ENCODE data around the gene PSD2.
"Not testable (repeated sequence)": the region's sequence is repeated elsewhere in the genome, so short reads cannot be mapped to it uniquely, and the experiment has no call there.

Gene PSD2

DNA sequence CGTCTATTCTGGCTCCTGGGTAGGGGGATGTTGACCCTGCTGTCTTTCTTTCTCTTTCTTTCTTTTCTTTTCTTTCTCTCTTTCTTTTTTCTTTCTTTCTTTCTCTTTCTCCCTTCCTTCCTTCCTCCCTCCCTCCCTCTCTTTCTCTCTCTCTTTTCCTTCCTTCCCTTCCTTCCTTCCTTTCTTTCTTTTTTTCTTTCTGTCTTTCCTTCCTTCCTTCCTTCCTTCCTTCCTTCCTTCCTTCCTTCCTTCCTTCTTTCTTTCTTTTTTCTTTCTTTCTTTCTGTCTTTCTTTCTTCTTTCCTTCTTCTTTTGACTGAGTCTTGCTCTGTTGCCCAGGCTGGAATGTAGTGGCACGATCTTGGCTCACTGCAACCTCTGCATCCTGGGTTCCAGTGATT is 3.0 kb upstream of the PSD2 start:
- DNase-seq, result not testable (repeated sequence)

DNA sequence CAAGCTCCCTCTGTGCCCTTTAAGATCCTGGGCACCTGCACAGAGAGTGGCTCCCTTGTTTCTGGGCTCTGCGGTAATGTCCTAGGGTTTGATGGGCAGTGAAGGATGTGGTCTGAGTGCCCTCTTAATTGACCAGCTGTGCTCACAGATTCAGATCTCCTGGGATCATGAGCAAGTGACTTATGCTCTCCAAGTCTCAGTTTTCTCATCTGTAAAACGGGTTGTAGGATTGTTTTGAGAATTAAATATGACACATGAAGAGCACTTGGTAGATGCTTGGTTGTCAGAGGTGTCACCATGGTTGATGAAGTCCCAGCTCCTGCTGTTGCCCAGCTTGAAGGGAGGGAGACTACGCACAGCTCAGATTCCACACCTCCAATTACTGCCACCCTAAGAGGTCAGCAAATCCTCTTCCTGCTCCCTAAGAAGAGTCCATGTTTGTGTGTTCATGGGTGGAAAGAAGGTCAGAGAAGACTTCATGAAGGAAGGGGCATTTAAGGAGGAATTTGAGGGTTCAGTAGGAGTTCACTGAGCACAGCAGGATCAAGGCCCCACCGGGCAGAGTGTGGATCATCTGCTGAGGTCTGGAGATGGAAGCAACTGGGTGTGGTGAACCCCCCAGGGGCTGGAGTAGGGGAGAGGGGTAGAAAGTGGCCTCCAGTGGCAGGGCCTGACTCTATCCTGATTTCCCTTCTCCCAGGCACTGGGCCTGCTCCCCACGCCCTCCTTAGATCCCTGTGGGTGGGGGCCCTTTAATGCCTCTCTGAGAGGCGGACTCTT is 1.4 kb upstream of the PSD2 start:
- no peak for DNase-seq

DNA sequence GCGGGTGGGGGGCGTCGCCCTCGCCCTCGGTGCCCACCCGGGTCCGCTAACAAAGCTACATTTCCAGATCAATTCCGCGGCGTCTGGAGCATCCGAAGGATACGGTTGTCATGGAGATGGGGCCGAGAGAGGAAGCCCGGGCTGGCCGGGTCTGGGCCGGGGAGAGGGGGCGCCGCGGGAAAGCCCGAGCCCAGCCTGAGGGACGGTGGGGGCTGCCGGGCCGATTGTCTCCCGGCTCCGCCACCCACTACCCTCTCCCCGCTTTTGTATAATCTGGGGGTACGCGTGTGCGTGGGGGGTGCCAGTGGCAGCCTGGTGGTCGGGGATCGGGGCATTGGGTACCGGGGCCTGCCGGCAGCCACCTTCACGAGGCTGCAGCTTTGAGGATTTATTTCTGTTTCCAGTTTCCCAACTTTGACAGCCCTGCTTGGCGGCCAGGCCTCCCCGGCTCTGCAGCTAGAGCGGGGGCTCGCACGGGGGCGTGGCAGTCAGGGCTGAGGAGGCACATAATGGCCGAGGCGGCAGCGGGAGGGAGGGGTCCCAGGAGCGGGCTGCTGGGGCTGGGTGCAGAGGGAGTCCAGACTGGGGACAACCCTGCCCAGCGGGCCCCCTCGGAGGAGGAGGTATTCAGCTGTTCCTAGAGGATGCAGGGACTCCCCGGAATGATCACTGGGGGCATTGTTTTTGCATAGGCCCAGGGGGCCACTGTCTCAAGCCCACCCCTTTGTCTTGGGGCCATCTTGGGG is 626 bp downstream of the PSD2 start:
- peak; percentile 17 for DNase-seq

DNA sequence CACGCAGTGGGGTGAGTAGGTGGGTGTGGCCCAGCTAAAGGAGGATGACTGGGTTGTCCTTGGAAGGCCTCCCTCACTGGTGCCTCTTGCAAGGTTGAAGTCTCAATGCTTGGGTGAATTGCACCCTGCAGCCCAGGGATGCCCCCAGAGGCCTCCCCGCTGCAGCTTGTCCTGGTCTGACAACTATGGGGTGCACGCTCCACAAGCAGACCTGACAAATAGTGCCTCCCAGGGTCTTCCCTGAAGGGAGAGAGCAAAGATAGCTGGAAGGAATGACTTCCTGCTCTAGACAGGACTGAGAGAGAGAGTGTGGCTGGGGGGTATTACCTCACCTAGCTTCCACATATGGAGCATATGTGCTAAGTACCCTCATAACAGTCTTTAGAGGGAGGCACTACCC is 1.7 kb downstream of the PSD2 start:
- no peak for DNase-seq

DNA sequence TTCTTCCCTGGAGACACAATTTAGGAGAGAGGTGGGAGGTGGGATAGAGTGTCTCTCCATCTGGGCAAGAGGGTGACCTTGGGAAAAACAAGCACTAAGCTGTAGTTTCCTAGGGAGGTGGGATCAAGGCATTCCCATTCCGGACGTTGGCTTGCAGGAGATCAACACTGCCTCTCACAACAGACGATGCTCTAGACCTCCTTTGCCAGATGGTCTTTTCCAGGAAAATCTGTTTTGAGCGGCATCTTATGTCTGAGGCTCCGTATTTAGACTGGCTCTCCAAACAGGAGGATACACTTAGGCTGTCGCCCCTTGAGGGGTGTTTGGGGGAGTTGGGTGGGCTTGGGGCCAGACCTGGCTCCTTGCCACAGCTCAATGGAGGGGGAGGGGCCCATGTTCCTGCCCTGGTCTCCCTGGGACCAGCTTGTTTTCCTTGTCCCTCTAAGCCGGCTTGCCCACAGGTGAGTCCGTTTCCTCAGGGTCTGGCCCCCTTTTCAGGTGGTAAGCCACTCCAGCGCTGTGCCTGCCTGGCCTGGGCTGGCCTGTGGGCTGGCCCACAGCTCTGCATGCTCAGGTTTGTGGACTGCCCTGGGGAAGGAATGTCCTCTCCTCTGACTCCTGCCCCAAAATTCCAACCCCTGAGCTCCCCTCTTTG is 2.4 kb downstream of the PSD2 start:
- DNase-seq, result peak; percentile 76

DNA sequence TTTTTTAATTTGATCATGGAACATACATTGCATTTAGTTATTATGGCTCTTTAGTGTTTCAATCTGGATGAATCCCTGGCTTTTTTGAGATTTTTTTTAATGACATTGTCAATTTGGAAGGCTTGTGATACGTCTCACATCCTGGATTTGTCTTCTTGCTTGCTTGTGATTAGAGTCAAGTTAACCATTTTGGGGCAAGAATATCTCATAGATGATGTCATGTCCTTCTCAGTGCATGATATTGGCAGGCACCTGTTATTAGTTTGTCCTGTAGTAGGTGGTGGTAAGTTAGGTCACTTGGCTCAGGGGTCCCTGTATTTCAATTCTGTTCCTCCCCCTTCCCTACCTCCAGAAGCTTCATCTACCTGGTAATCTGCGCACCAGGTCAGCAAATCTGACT is 3.3 kb downstream of the PSD2 start:
- no peak for DNase-seq

DNA sequence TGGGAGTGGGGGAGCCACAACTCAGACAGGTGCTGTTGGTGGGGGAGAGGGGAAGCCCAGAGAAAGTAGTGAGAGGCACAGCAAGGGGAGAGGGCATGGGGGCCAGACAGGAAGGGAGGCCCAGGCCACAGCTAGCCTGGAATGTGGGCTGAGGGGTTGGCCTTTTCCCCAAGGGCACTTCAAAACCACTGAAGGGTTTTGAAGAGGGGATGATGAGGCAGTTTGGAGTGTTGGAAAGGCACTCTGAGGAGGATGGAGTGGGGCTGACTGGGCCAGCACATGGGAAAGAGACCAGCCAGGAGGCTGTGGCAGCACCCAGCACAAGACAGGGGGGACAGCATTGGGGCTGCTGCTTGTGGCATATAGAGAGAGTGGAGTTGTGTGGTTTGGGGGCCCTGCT is 3.8 kb downstream of the PSD2 start:
- no peak for DNase-seq

DNA sequence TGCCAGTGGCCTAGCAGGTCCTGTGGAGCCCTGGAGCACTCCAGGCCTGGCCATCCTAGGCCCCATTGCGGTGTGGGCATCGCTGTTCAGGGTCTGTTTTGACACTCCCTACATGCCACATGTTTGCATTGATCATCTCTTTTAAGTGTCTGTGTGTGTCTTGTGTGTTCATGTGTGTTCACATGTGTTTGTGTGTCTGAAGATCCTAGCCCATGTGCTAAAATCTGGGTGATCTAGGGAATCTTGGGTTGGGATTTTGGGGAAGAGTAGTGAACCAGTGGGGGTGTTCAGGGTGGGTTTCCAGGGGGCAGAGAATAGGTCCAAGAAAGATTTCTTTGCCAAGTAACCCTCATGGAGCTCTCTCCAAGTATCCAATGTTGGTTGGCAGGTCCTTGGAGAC is 8.4 kb downstream of the PSD2 start:
- DNase-seq, result no peak

DNA sequence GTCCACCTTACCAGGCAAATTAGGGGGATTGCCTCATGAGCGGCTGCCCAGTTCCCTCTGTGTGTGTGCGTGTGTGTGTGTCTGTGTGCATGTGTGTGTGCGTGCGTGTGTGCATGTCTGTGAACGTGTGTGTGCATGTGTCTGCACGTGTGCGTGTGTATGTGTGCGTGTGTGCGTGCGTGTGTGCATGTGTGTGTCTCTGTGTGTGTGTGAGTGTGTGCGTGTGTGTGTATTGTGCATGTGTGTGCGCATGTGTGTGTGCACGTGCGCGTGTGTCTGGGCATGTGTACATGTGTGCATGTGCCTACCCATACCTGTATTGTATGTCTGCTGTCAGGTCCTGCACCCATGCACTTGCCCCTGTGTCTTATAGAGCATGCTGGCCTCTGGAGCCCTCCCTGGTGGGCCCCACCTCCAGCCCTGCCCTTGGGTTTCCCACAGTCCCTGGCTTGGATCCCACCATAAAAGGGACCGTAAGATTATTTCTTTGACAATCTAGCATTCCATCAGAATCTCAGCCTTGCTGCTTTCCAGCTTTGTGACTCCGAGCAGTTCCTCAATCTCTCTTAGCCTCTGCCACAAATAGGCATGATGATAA is 9.3 kb downstream of the PSD2 start:
- DNase-seq, result no peak

DNA sequence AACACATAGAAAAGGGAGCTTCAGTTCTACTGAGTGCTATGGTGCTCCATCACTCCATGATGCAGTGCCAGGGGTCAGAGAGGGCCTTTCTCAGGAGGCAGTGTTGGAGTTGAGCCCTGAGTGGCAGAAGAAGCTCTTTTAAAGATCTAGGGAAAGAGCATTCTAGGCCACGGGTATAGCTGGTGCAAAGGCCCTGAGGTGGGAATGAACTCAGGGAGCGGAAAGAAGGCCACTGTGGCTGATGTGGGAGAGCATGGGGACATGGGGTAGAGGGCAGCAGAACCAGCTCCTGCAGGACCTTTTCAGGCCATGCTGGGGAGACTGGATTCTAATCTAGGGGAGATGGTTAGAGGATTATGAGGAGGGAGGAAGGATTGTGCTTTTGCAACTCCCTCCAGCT is 9.9 kb downstream of the PSD2 start:
- DNase-seq, result no peak

DNA sequence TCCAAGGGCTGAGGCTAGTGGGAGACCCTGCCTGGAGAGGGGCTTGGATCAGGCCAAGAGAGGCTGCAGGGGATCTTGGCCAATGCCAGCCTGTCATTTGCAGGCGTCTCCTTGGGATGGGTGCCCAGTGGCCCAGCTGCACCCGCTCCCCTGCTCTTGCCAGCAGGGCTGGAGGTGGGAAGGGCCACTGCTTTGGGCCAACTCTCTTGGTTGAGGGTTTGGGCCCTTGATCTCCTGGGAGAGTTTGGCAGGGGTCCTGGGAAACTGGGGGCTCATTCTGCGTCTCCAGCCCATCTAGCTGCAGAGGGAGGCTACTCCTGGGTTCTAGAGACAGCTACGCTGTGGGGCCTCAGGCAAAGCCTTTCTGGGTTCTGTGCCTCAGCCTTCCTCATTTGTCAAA is 10.5 kb downstream of the PSD2 start:
- DNase-seq, result no peak

DNA sequence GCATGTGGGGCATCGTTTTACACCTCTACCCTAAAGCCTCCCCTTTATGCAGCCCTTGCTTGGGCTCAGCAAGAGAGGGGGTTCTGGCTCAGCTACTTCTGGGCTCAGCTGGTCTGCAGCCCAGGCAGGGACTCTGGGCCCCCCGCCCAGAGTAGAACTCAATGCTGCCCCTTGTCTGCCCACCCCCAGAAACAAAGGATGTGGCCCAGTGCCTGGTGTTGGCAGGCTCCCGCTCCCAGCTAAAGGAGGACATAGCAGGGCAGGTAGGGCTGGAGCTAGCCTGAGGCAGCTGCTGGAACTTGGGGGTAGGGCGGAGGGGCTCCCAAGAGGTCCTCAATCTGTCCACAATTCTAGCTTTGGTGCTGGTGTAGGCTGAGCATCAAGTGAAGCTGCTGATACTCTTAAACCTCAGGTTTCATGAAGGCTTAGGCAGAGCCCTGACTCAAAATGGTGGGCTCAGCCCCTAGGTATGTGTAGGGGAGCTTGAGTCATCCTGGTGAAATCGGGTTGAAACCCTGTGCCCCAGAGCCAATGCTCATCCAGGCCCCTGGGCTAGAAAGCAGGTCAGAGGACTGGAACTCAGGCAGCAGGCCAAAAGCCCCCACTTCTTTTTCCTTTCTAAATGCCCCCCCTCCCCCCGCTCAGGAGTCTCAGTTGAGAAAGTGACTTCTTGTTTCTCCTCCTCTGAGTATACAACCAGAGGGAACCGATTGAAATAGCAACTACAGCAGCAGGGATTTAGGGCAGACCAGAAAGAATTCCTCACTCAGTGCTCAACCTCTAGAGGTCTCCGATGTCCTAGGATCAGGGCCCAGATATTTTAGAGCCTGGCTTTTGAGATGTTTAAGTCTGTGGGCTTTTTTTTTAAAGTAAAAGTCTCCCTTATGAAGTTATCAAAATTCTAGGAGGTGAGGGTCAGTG is 11.4 kb downstream of the PSD2 start:
- DNase-seq, result no peak

DNA sequence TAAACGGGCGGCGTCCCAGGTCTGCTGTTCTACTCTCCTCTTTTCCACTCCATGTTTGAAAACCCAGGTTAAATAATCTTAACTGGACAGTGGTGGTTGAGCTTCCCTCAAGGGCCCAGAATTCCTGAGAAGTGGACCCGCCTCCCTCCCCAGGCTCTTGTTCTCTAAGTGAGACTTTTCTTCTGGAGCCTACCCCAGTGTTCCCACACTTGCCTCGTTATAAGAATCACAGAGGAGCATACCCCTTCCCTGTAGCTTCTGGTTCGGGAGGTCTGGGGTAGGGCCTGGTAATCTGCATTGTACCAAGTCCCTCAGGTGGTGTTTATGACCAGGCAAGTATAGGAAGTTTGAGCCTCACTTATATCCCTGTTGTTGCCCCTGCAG is 12.0 kb downstream of the PSD2 start:
- DNase-seq, result no peak

DNA sequence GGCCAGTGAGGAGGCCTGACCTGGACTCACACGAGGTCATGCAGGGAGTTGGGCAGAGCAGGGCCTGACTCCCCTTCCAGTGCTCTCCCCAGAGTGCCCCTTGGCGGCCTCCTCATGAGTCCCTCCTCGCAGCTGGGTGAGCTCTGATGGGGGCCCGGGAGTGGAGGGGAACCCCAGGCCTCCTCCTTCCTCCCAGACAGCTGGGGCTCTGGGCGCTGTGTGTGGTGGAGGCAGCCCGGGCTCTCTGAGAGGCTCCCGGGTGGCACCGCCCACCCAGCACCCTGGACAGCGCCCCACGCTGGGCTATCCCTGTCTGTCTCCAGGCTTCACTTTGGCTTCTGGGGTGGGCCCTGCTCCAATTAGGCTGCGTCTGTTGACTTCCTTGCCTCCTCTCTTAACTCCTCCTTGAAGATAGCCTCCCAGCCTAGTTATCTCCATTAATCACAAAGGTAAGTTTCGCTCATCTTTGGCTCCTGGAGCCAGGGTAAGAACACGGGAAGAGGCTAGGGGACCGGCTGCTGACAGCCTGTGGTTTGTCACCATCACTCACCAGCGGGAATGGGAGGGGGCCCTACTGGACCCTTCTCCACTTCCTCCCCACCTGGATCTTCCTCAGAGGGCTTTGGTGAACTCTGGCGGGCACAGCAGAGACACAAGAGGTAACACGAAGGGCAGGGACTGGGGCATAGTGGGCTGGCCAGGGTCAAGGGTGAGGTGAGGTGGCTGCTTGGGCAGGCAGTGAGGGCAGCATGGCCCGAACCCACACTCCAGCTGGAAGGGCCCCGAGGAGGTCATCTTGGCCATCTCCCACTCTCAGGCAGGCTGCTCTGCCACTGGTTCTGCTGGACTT is 13.1 kb downstream of the PSD2 start:
- no peak for DNase-seq

DNA sequence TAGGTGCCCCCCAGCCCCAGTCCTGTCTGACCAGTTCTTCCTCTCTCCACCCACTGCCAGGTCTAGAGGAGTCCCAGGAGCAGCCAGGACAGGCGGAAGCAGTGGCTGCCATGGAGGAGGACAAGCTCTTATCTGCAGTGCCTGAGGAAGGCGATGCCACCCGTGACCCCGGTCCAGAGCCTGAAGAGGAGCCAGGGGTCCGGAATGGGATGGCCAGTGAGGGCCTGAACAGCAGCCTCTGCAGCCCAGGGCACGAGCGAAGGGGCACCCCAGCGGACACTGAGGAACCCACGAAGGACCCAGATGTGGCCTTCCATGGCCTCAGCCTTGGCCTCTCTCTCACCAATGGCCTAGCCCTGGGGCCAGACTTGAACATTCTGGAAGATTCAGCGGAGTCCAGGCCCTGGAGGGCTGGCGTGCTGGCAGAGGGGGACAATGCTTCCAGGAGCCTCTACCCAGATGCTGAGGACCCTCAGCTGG is 13.8 kb downstream of the PSD2 start:
- DNase-seq, result no peak

DNA sequence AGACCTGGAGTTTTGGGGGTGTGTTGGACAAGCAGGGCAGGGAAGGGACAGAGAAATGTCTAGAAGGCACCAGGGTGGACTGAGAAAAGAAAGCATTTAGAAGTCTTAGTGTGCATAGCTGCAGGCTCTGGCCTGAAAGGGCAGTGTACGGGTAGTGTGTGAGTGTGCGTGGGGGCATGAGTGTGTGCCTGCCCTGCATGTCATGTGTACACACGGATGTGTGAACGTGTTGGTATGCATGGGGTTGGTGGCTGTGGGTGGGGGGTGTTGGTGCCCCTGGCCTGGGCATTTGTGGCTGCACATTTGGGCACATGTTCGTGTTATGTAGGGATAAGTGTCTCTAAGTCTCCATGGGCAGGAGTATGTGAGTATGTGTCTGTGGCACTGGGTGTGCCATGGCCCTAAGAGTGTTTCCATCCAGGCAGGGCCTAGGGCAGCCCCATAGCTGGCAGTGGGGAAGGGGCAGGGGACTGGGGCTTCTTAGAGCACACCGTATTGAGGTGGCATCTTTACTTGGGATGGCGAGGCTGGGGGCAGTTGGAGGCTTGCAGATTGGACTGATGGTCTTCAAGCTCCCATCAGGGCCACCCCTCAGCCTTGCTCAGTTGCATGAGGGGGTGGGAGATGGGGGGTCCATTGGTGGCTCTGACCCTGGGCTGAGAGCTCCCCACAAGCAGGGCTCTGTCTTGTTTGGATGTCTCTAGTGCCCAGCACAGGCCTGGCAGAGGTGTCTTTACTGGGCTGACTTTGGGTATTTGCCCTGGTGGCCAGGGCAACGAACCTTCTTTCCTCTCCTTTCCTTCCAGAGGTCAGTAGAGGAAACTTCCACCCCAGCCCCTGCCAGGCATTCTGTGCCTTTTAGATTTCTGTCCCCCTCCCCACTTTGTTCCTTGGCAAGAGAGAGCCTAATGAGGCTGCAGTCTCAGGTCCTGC is 15.0 kb downstream of the PSD2 start:
- no peak for DNase-seq

DNA sequence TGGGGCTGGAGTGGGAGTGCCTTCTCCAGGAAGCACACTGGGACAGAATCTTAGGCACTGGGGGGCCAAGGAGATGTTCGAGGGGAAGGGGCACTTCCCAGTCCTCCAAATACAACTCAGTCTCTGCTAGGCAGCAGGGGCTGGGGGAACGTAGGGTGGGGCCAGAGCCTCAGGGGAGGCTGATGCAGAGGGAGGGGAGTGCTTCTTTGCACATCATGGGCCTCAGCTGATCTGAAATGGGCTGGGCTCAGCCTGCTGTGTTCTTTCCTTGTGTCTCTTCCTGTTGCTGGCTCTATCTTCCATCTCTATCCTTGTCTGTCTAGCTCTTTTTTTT is 15.6 kb downstream of the PSD2 start:
- no peak for DNase-seq

DNA sequence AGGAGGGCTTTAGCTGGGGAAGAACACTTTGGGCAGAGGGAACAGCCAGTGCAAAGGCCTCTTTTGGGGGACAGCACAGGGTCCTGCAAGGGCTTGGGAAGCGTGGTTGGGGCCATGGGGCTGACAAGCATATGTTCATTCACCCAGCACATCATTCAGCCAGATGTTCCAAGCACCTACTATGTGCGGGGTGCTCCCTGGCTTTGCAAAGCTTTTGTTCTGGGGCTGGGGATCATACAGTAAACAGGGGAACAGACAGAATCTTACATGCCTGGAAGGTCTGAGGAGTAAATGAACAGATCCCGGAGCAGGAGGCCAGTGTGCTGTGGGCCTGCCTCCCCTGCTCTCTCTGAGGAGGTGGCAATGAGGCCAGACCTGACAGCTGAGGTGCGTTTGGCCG is 16.7 kb downstream of the PSD2 start:
- no peak for DNase-seq

DNA sequence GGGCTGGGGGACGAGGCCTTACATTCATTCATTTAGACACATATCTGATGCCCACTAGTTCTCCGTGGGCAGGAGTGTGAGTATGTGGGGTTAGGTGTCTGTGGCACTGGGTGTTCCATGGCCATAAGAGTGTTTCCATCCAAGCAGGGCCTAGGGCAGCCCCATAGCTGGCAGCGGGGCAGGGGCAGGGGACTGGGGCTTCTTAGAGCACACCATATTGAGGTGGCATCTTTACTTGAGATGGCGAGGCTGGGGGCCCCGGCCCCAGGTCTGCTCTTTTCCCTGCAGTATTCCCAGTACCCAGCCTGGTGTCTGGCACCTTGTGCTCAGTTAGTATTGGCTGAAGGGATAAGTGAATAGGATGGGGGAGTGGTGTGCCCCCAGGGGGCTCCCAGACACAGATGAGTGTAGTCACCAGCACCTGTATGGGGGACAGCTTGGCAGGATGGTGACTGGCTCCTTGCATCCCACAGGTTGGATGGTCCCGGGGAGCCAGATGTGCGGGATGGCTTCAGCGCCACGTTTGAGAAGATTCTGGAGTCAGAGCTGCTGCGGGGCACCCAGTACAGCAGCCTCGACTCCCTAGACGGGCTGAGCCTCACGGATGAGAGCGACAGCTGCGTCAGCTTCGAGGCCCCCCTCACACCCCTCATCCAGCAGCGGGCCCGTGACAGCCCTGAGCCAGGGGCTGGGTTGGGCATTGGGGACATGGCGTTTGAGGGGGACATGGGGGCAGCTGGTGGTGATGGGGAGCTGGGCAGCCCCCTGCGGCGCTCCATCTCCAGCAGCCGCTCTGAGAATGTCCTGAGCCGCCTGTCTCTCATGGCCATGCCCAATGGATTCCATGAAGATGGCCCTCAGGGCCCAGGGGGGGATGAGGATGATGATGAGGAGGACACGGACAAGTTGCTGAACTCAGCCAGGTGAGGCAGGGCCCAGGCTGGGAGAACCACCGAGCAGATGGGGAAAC is 17.5 kb downstream of the PSD2 start:
- no peak for DNase-seq

Data from NCI-H82 (cell line).